ENCODE results near the gene CACNA2D3. TPM values are rescaled to one million over a fixed set of nuclear protein-coding genes. Genes with fewer than 3 reads are reported as not detected.

CACNA2D3 gene
- total RNA-seq, 4 donors from 2014 or later, result 0.55 to 3.4 (median 1.6) TPM

Other genes with a start within 250 kb of the CACNA2D3 start
- 10 to 100 TPM; 23.2 to 31.8 (median 28.7) TPM for gene ACTR8, start 240.4 kb upstream of the CACNA2D3 start, total RNA-seq
- 10 to 100 TPM; 14.6 to 77.4 (median 35.6) TPM for gene SELENOK, start 230.7 kb upstream of the CACNA2D3 start, total RNA-seq

All from transverse colon (tissue), 4 donors.